Measurements from ENCODE around the gene CCDC12. TPM values are rescaled to one million over a fixed set of nuclear protein-coding genes. Genes with fewer than 3 reads are reported as not detected.

Gene CCDC12
- total and polyA plus RNA-seq, 3 experiments from 2014 or later: 56.4 to 114 (median 59.8) TPM

DNA sequence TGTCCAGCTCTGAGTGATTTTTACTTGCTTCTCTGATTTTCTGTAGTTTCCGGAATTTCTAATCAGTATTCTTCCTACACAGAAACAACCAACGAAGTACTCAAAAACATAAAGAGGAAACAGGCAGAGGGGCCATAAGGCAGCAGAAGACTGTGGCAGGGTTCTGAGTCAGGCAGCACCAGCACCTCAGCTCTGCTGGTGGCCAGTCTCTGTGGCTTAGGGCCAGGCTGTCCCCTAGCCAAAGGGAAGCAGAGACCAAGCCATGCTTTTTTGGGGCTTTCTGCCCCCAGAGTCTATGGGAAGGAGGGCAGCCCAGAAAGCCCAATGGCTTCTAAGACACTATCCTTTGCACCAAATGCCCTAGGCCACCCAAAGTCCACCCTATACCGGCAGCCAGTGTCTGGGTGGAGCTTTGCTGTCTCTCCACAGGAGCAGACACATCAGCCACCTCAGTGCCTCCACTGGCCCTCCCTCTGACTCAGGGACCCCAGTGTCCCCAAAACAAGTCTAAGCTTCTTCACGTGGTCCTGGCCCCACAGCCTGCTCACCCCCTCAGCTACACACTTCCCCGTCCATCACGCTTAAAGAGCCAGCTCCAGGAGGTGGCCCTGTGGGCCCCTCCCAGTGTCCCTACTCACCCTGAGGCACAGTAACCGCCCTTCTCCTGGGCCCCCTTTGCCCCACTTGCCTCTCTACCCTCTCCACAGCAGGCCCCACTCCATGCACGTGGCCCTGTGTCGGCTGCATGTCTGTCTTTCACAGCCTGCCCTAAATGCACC is 46.2 kb downstream of the CCDC12 start:
- Mint-ChIP-seq H3K9me3 (peaks cover 4 to 11% (median 6%) of the 10 kb centered on the region in 5 donors), H3K36me3 (peaks cover 7 to 41% (median 8%) of the 10 kb centered on the region in 3 donors), H3K27ac (peak overlapping the region; percentile 32 to 91 (median 69)), H3K4me3 (peak overlapping the region in 2 of 7 donors; percentile 22 to 73), H3K4me1 (peaks cover 72 to 95% (median 86%) of the 10 kb centered on the region in 3 donors), H3K27me3 (no peaks in the 10 kb centered on the region)
- Histone ChIP-seq H3K27me3 (ENCODE audit: insufficient read depth, low read length, poor library complexity, severe bottlenecking) (no peaks in the 10 kb centered on the region), H3K9me3 (ENCODE audit: low read length) (no peaks in the 10 kb centered on the region), H3K4me3 (ENCODE audit: low read length) (no peak overlapping the region), H3K4me1 (ENCODE audit: insufficient read depth, low read length) (peaks cover 82% of the 10 kb centered on the region), H3K36me3 (ENCODE audit: insufficient read depth, low read length) (peaks cover 9% of the 10 kb centered on the region), H3K27ac (ENCODE audit: low read depth, low read length) (no peak overlapping the region)
- DNase-seq: no peak
- ChIA-PET CTCF (interaction anchor here (1.2 kb wide), 1 partner anchor 21 kb away, joined by 4 read pairs; no protein-coding TSS in a partner anchor), POLR2A (no interaction called here)

DNA sequence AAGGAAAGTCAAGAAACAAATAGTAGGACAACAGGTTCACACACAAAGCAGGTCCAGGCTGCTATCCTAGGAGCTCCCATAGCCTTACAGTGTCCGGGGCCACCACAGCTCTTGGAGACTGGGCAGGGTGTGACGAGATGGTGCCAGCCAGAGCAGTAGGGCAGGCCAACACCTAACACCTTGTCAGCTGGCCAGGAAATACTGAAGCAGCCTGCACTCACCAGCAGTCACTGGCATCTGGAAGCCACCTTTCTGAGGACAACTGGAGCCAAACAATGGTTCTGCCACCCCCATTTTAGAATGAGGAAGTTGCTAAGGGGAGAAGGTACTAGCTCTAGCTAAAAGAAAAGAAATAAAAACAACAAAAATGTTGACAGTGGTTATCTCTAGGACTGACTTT is 47.2 kb downstream of the CCDC12 start:
- Mint-ChIP-seq H3K4me3 (peak overlapping the region in 2 of 7 donors; percentile 1 to 10), H3K9me3 (peaks cover 4 to 11% (median 6%) of the 10 kb centered on the region in 5 donors), H3K27ac (peak overlapping the region; percentile 59 to 86 (median 74)), H3K36me3 (peaks cover 7 to 44% (median 8%) of the 10 kb centered on the region in 3 donors), H3K27me3 (no peaks in the 10 kb centered on the region), H3K4me1 (peaks cover 71 to 89% (median 77%) of the 10 kb centered on the region in 3 donors)
- peak in 1 of 5 donors; percentile 29 for DNase-seq
- Histone ChIP-seq H3K4me3 (ENCODE audit: low read length) (no peak overlapping the region), H3K27ac (ENCODE audit: low read depth, low read length) (no peak overlapping the region), H3K27me3 (ENCODE audit: insufficient read depth, low read length, poor library complexity, severe bottlenecking) (no peaks in the 10 kb centered on the region), H3K36me3 (ENCODE audit: insufficient read depth, low read length) (peaks cover 18% of the 10 kb centered on the region), H3K9me3 (ENCODE audit: low read length) (no peaks in the 10 kb centered on the region), H3K4me1 (ENCODE audit: insufficient read depth, low read length) (peaks cover 78% of the 10 kb centered on the region)
- ChIA-PET POLR2A (no interaction called here), CTCF (no interaction called here)

DNA sequence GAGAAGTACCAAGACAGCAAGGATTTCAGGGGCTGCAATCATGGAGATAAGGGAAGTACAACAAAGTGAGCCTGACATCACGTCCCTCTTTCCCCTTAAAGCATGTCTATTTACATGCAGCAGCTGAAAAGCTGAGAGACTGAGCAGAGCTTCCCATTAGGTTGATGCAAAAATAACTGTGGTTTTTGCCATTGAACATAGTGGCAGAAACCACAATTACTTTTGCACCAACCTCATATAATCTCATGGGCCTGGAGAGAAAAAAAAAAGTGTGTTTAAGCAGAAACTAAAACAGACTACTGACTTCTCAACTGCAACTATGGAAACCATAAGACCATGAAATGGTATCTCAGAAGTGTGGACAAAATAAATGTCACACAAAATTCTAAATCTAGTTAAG is 48.3 kb downstream of the CCDC12 start:
- no peak overlapping the region for H3K27ac ChIP-seq (ENCODE audit: low read depth, low read length)
- CTCF ChIA-PET: interaction anchor here (0.9 to 2.1 kb wide), 3 partner anchors 19 to 69 kb away, joined by 3 to 7 read pairs (median 4); no protein-coding TSS in a partner anchor
- peaks cover 28% of the 10 kb centered on the region for H3K36me3 ChIP-seq (ENCODE audit: insufficient read depth, low read length)
- POLR2A ChIA-PET: interaction anchor here (0.7 kb wide), 2 partner anchors 54 to 103 kb away, joined by 3 read pairs; no protein-coding TSS in a partner anchor
- peaks cover 71 to 89% (median 71%) of the 10 kb centered on the region in 3 donors for H3K4me1 Mint-ChIP-seq
- peak overlapping the region; percentile 26 to 84 (median 56) for H3K27ac Mint-ChIP-seq
- peaks cover 8 to 52% (median 10%) of the 10 kb centered on the region in 3 donors for H3K36me3 Mint-ChIP-seq
- H3K27me3 Mint-ChIP-seq: no peaks in the 10 kb centered on the region
- peak in 2 of 5 donors; percentile 26 to 48 for DNase-seq
- no peaks in the 10 kb centered on the region for H3K9me3 ChIP-seq (ENCODE audit: low read length)
- peak overlapping the region in 5 of 7 donors; percentile 12 to 86 (median 20) for H3K4me3 Mint-ChIP-seq
- H3K4me3 ChIP-seq (ENCODE audit: low read length): no peak overlapping the region
- H3K9me3 Mint-ChIP-seq: peaks cover 4 to 11% (median 6%) of the 10 kb centered on the region in 5 donors
- no peaks in the 10 kb centered on the region for H3K27me3 ChIP-seq (ENCODE audit: insufficient read depth, low read length, poor library complexity, severe bottlenecking)
- peaks cover 71% of the 10 kb centered on the region for H3K4me1 ChIP-seq (ENCODE audit: insufficient read depth, low read length)

DNA sequence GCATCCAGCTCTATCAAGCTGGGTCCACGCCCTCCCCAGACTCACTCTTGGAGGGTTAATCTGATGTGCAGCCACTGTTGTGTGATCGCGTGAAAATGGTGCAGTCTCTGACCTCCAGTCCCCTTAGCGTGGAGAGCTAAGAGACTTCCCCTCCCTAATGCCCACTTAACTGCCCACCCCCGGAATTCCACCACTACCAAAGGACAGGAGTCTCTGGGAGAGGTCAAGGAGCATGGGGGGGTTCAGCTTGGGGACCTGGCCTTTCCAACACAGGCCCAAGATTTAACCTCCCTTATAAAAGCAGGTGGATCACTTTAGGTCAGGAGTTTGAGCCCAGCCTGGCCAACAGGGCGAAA is 48.8 kb downstream of the CCDC12 start:
- Mint-ChIP-seq H3K9me3 (peaks cover 4 to 11% (median 6%) of the 10 kb centered on the region in 5 donors), H3K27me3 (no peaks in the 10 kb centered on the region), H3K27ac (peak overlapping the region in 5 of 8 donors; percentile 54 to 88 (median 69)), H3K4me3 (peak overlapping the region in 3 of 7 donors; percentile 20 to 86 (median 33)), H3K4me1 (peaks cover 66 to 85% (median 69%) of the 10 kb centered on the region in 3 donors), H3K36me3 (peaks cover 8 to 58% (median 11%) of the 10 kb centered on the region in 3 donors)
- Histone ChIP-seq H3K36me3 (ENCODE audit: insufficient read depth, low read length) (peaks cover 34% of the 10 kb centered on the region), H3K27me3 (ENCODE audit: insufficient read depth, low read length, poor library complexity, severe bottlenecking) (no peaks in the 10 kb centered on the region), H3K27ac (ENCODE audit: low read depth, low read length) (no peak overlapping the region), H3K4me3 (ENCODE audit: low read length) (no peak overlapping the region), H3K9me3 (ENCODE audit: low read length) (no peaks in the 10 kb centered on the region), H3K4me1 (ENCODE audit: insufficient read depth, low read length) (peaks cover 65% of the 10 kb centered on the region)
- DNase-seq: no peak
- POLR2A ChIA-PET: interaction anchor here (0.7 kb wide), 1 partner anchor 54 kb away, joined by 3 read pairs; no protein-coding TSS in a partner anchor
- CTCF ChIA-PET: interaction anchor here (0.9 to 2.1 kb wide), 3 partner anchors 18 to 70 kb away, joined by 3 to 7 read pairs (median 4); no protein-coding TSS in a partner anchor

DNA sequence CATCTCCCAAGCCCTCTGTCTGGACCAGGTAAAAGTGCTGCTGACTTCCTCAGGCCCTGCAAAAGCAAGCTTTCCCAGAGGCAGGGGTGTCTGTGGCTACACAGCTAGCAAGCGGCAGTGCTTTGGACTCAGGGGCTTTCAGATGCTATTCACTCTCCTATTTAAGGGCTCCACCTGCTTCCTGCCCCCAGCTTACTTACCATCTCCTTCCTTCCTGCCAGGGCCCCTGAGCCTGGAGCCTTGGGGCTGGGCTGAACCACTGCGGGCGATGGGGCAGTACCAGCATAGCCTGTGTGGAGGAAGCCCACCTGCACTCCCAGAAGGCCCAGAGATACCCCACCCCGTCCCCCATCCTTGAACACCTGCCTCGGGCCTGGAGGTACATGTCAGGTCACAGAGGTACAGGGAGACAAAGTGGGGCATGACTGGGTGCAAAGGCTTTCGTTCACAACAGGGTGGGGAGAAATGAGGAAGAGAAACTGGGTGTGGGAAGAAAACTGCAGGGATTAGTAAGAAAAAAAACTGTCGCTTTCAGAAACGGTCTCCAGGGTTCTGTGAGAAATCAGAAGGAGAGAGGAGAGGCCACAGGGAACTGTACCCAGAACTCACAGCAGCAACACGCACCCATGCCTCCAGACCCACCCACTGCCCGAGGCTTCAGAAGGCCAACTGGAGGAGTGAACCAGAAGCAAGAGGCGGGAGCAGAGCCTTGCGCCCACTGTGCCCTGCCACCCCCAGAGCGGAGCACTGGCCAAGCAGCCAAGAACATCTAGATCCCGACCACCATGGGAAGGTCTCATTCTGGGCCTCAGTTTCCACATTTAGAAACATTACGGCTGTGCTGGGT is 49.5 kb downstream of the CCDC12 start:
- H3K4me3 Mint-ChIP-seq: peak overlapping the region in 6 of 7 donors; percentile 33 to 85 (median 54)
- peaks cover 40% of the 10 kb centered on the region for H3K36me3 ChIP-seq (ENCODE audit: insufficient read depth, low read length)

DNA sequence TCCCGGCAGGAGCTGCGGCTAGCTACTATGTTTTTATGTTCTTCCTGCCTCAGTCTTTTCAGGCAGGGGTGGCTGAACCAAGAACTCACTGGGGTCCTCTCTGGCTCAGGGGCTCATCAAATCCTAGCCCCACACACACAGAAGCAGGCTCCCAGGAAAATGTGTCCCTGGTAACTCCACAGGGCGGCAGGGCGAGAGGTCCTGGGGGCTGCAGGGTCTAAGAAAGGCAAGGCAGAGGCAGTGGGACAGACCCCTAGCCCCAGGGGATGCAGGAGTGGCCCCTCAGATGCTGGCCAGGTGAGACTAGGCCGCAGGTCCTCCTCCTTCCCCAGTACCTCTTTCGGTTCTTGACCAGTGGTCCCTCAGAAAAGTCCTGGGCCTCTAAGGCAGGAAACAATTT is 50.1 kb downstream of the CCDC12 start:
- Mint-ChIP-seq H3K27ac (peak overlapping the region in 7 of 8 donors; percentile 47 to 98 (median 79)), H3K4me1 (peaks cover 53 to 73% (median 57%) of the 10 kb centered on the region in 3 donors), H3K27me3 (no peaks in the 10 kb centered on the region), H3K4me3 (peak overlapping the region in 4 of 7 donors; percentile 54 to 85 (median 68)), H3K36me3 (peaks cover 10 to 70% (median 11%) of the 10 kb centered on the region in 3 donors), H3K9me3 (peaks cover 4 to 10% (median 6%) of the 10 kb centered on the region in 5 donors)
- DNase-seq: peak in 1 of 5 donors; percentile 43
- H3K4me1 ChIP-seq (ENCODE audit: insufficient read depth, low read length): peaks cover 52% of the 10 kb centered on the region
- no peaks in the 10 kb centered on the region for H3K27me3 ChIP-seq (ENCODE audit: insufficient read depth, low read length, poor library complexity, severe bottlenecking)
- no peaks in the 10 kb centered on the region for H3K9me3 ChIP-seq (ENCODE audit: low read length)
- ChIA-PET POLR2A (interaction anchor here (0.5 kb wide), 1 partner anchor 400 kb away, joined by 3 read pairs; no protein-coding TSS in a partner anchor), CTCF (interaction anchor here (1.5 to 2.1 kb wide), 3 partner anchors 17 to 72 kb away, joined by 4 to 7 read pairs (median 6); partner anchors contain the start of gene NBEAL2)
- peaks cover 46% of the 10 kb centered on the region for H3K36me3 ChIP-seq (ENCODE audit: insufficient read depth, low read length)
- H3K27ac ChIP-seq (ENCODE audit: low read depth, low read length): no peak overlapping the region
- no peak overlapping the region for H3K4me3 ChIP-seq (ENCODE audit: low read length)

More for the DNA sequence above, 49.5 kb downstream of the CCDC12 start:
- Mint-ChIP-seq H3K4me1 (peaks cover 60 to 79% (median 63%) of the 10 kb centered on the region in 3 donors), H3K9me3 (peaks cover 4 to 11% (median 6%) of the 10 kb centered on the region in 5 donors), H3K27me3 (no peaks in the 10 kb centered on the region), H3K27ac (peak overlapping the region; percentile 47 to 96 (median 75)), H3K36me3 (peaks cover 8 to 64% (median 11%) of the 10 kb centered on the region in 3 donors)
- no peaks in the 10 kb centered on the region for H3K9me3 ChIP-seq (ENCODE audit: low read length)
- POLR2A ChIA-PET: interaction anchor here (0.5 kb wide), 1 partner anchor 399 kb away, joined by 3 read pairs; no protein-coding TSS in a partner anchor
- no peak overlapping the region for H3K27ac ChIP-seq (ENCODE audit: low read depth, low read length)
- no peaks in the 10 kb centered on the region for H3K27me3 ChIP-seq (ENCODE audit: insufficient read depth, low read length, poor library complexity, severe bottlenecking)
- CTCF ChIA-PET: interaction anchor here (0.9 to 2.1 kb wide), 5 partner anchors 18 to 71 kb away, joined by 3 to 7 read pairs (median 4); partner anchors contain the start of gene NBEAL2
- peak in 2 of 5 donors; percentile 17 to 43 for DNase-seq
- peaks cover 59% of the 10 kb centered on the region for H3K4me1 ChIP-seq (ENCODE audit: insufficient read depth, low read length)
- H3K4me3 ChIP-seq (ENCODE audit: low read length): no peak overlapping the region

DNA sequence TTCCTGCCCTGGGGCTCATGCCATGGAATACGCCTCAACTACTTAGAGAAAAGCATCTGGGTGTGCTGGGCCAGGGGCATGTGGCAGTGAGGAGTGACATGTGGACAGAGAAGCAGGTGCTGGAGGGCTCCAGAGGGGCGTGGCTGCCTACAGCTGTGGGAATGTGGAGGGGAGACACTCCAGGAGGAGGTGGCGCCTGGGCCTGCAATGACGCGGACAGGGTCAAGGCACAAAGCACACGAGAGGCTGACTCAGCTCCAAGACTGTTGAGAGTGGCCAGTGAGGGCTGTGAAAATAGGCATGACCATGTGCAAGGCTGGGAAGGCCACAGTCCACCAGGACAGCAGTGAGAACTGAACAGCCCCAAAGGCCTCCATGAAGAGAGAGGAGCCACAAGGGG is 50.5 kb downstream of the CCDC12 start:
- Mint-ChIP-seq H3K36me3 (peaks cover 10 to 74% (median 11%) of the 10 kb centered on the region in 3 donors), H3K9me3 (peaks cover 4 to 9% (median 6%) of the 10 kb centered on the region in 5 donors), H3K27ac (peak overlapping the region in 7 of 8 donors; percentile 68 to 98 (median 79)), H3K27me3 (no peaks in the 10 kb centered on the region), H3K4me3 (peak overlapping the region in 3 of 7 donors; percentile 48 to 69 (median 61)), H3K4me1 (peaks cover 49 to 69% (median 52%) of the 10 kb centered on the region in 3 donors)
- H3K9me3 ChIP-seq (ENCODE audit: low read length): no peaks in the 10 kb centered on the region
- ChIA-PET CTCF (interaction anchor here (1.5 to 1.7 kb wide), 2 partner anchors 54 to 72 kb away, joined by 4 to 6 read pairs; partner anchors contain the start of gene NBEAL2), POLR2A (interaction anchor here (0.5 kb wide), 1 partner anchor 400 kb away, joined by 3 read pairs; no protein-coding TSS in a partner anchor)
- peaks cover 48% of the 10 kb centered on the region for H3K4me1 ChIP-seq (ENCODE audit: insufficient read depth, low read length)
- no peak overlapping the region for H3K4me3 ChIP-seq (ENCODE audit: low read length)
- no peaks in the 10 kb centered on the region for H3K27me3 ChIP-seq (ENCODE audit: insufficient read depth, low read length, poor library complexity, severe bottlenecking)
- peak in 1 of 5 donors; percentile 38 for DNase-seq
- no peak overlapping the region for H3K27ac ChIP-seq (ENCODE audit: low read depth, low read length)
- H3K36me3 ChIP-seq (ENCODE audit: insufficient read depth, low read length): peaks cover 50% of the 10 kb centered on the region

All from CD8-positive, alpha-beta memory T cell (primary cell).